ENCODE measurements around the gene DCAF8.
A peak's percentile ranks its signal among the peaks of the same experiment; 100 is the strongest.
"Not testable (repeated sequence)": the region's sequence is repeated elsewhere in the genome, so short reads cannot be mapped to it uniquely, and the experiment has no call there.

Gene DCAF8

GRCh38 chr1:160296036-160296435 lies 33.7 kb upstream of the DCAF8 start:
- no peak for DNase-seq (ENCODE audit: low read depth in 2 of 2)
- H3K4me3 ChIP-seq (replicated peaks in 1 of 2; ENCODE audit: low read depth in 2 of 2, low read length in 2 of 2): no peak overlapping the region
- TF ChIP-seq CTCF (IDR thresholded peaks at IDR 0.05; ENCODE audit: low read depth, low read length): no peak

- TF ChIP-seq CTCF (IDR thresholded peaks at IDR 0.05; ENCODE audit: low read depth, low read length): no peak
- H3K4me3 ChIP-seq (replicated peaks in 1 of 2; ENCODE audit: low read depth in 2 of 2, low read length in 2 of 2): no peak overlapping the region
- no peak for DNase-seq (ENCODE audit: low read depth in 2 of 2)
Measured at GRCh38 chr1:160293020-160293968, 30.9 kb upstream of the DCAF8 start.

- H3K4me3 ChIP-seq (replicated peaks in 1 of 2; ENCODE audit: low read depth in 2 of 2, low read length in 2 of 2): no peak overlapping the region
- TF ChIP-seq CTCF (IDR thresholded peaks at IDR 0.05; ENCODE audit: low read depth, low read length): peak; percentile 77
- peak; percentile 80 to 82 for DNase-seq (ENCODE audit: low read depth in 2 of 2)
Measured at GRCh38 chr1:160291248-160292220, 29.2 kb upstream of the DCAF8 start.

GRCh38 chr1:160287769-160288168 lies 25.4 kb upstream of the DCAF8 start:
- H3K4me3 ChIP-seq (replicated peaks in 1 of 2; ENCODE audit: low read depth in 2 of 2, low read length in 2 of 2); DNase-seq (ENCODE audit: low read depth in 2 of 2): not testable (repeated sequence)

GRCh38 chr1:160285506-160285905 lies 23.2 kb upstream of the DCAF8 start:
- H3K4me3 ChIP-seq (replicated peaks in 1 of 2; ENCODE audit: low read depth in 2 of 2, low read length in 2 of 2): peak overlapping the region; percentile 83 to 86
- DNase-seq (ENCODE audit: low read depth in 2 of 2): no peak
- TF ChIP-seq CTCF (IDR thresholded peaks at IDR 0.05; ENCODE audit: low read depth, low read length): no peak

- H3K4me3 ChIP-seq (replicated peaks in 1 of 2; ENCODE audit: low read depth in 2 of 2, low read length in 2 of 2): peak within 1 kb of the TSS; percentile 83 to 86
- no peak for TF ChIP-seq CTCF (IDR thresholded peaks at IDR 0.05; ENCODE audit: low read depth, low read length)
- peak; percentile 96 for DNase-seq (ENCODE audit: low read depth in 2 of 2)
Measured at GRCh38 chr1:160284782-160285344, 22.5 kb upstream of the DCAF8 start, which contains the start of gene PEX19. Gene PEX19, minus strand, starts transcription at chr1:160285133. Its CDS starts 9 bp downstream, at chr1:160285124.

Data from cardiac fibroblast (primary cell).